ENCODE results near the gene GGCX. TPM values are rescaled to one million over a fixed set of nuclear protein-coding genes. Genes with fewer than 3 reads are reported as not detected.
A peak's percentile ranks its signal among the peaks of the same experiment; 100 is the strongest.

GGCX gene
- total RNA-seq, 3 donors from 2014 or later: 26.4 to 39.1 (median 31.7) TPM

DNA sequence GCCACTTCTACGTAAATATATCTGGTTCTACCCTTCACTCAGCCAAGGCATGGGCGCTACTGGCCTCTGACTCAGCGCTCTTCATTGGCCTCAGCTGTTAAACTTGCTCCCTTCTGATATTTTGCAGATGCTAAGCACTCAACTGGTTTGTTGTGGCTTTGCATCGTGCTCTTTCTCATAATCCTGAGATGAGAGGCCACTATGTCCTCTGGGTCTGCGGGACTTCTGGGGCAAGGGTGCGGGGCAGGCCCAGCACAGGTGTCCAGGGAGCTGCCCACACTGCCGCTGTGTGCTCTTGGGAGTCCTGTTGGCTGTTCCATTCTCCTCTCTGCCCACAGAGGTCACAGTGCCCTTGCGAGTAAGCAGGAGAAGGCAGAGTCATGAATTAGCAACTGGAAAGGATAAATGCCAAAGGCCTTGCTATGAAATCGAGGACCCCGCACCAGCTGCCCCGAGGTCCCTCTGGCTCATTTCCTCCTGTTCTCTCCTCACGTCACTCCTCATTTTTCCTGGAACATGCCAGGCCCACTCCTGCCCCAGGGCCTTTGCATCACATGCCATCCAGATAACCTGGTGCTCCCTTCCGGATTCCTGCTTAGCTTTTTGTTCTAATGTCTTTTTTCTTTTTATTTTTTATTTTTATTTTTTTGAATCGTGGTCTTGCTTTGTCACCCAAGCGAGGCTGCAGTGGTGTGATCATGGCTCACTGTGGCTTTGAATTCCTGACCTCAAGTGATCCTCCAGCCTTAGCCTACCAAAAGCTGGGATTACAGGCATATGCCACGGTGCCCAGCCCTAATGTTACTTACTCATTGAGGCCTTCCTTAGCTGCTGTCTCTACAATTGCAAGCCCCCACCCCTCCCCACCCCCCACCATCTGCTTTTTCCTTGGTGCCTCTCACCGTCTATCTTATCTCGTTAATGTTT lies 57.2 kb downstream of the GGCX start:
- TF ChIP-seq CTCF (IDR thresholded peaks at IDR 0.05): no peak
- intact Hi-C loops (cut with DNase I, micrococcal nuclease): no loop called here
- ATAC-seq: no peak
- DNase-seq: no peak
- Histone ChIP-seq H3K36me3 (ENCODE audit: low read depth) (no peaks in the 10 kb centered on the region), H3K4me3 (no peak overlapping the region), H3K9me3 (no peaks in the 10 kb centered on the region), H3K4me1 (ENCODE audit: low read depth) (peaks cover 27% of the 10 kb centered on the region)

- H3K9me3 ChIP-seq: no peaks in the 10 kb centered on the region
- intact Hi-C loops (cut with DNase I, micrococcal nuclease): no loop called here
- peaks cover 28% of the 10 kb centered on the region for H3K4me1 ChIP-seq (ENCODE audit: low read depth)
- no peak for TF ChIP-seq CTCF (IDR thresholded peaks at IDR 0.05)
- DNase-seq (peak; percentile 45 to 71 (median 70)), ATAC-seq (peak; percentile 69)
- no peak overlapping the region for H3K4me3 ChIP-seq
- H3K36me3 ChIP-seq (ENCODE audit: low read depth): no peaks in the 10 kb centered on the region
Measured at GRCh38 chr2:85503168-85503850, 58.0 kb downstream of the GGCX start.

- Histone ChIP-seq H3K9me3 (no peaks in the 10 kb centered on the region), H3K36me3 (ENCODE audit: low read depth) (no peaks in the 10 kb centered on the region), H3K4me3 (no peak overlapping the region), H3K4me1 (ENCODE audit: low read depth) (peaks cover 28% of the 10 kb centered on the region)
- DNase-seq (no peak), ATAC-seq (no peak)
- TF ChIP-seq CTCF (IDR thresholded peaks at IDR 0.05): no peak
- intact Hi-C loops (cut with DNase I, micrococcal nuclease): no loop called here
Measured at GRCh38 chr2:85502720-85503119, 58.6 kb downstream of the GGCX start.

GRCh38 chr2:85501248-85501647 lies 60.0 kb downstream of the GGCX start:
- intact Hi-C loops (cut with DNase I, micrococcal nuclease): no loop called here
- ATAC-seq (peak; percentile 29), DNase-seq (no peak)
- Histone ChIP-seq H3K4me3 (no peak overlapping the region), H3K4me1 (ENCODE audit: low read depth) (peaks cover 28% of the 10 kb centered on the region), H3K36me3 (ENCODE audit: low read depth) (no peaks in the 10 kb centered on the region), H3K9me3 (no peaks in the 10 kb centered on the region)
- no peak for TF ChIP-seq CTCF (IDR thresholded peaks at IDR 0.05)

DNA sequence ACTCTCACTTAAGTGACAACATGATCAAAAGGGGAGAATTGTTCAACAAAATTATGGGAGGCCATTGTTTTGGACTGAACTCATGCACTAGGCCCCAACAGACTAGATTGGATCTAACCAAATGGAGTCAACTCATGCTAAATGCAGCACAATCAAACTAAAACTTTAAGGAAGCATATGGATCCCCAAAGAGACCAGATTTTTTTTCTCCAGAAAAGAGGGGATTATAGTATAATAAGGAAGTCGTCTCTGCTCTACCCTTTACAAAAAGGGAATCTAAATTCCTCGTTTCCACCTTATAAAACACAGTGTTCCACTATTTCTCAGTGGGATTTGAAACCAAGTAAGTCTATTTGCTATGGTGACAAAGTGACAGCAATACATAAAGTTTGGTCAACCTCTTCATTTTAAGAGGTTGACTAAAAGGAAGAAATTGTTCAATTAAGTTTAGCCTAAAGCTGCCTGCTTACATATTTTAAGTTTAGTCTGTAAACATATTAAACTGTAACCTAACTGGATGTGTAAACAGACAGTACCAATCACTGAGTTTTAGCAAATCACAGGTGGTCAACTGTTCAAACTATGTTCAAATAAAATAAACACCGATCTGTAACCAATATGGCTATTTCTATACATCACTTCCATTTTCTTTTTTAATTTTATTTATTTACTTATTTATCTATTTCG lies 63.2 kb downstream of the GGCX start:
- Histone ChIP-seq H3K4me1 (ENCODE audit: low read depth) (peaks cover 12% of the 10 kb centered on the region), H3K4me3 (no peak overlapping the region), H3K9me3 (no peaks in the 10 kb centered on the region), H3K36me3 (ENCODE audit: low read depth) (no peaks in the 10 kb centered on the region)
- ATAC-seq (no peak), DNase-seq (no peak)
- no peak for TF ChIP-seq CTCF (IDR thresholded peaks at IDR 0.05)
- intact Hi-C loops (cut with DNase I, micrococcal nuclease): no loop called here

Measured in mucosa of descending colon (tissue), 3 donors.